Panc1 (cell line): Measurements from ENCODE around the gene MLN. TPM values are rescaled to one million over a fixed set of nuclear protein-coding genes. Genes with fewer than 3 reads are reported as not detected.

Experiments used
- ATAC-seq: fragments of 200-7000 bp; cut with Tn5 transposase; 2 replicates; pipeline ENCODE4 v1.9.1; 2020; ENCODE audit warnings: mild to moderate bottlenecking, moderate library complexity
- BruUV-seq: library from RNA; stranded (reverse); fragments of 400-500 nt; replicated peaks from 2 replicates; lab custom pipeline; 2021; lab: Mats Ljungman, UMichigan
- CTCF ChIA-PET: fragments of 300-600 bp; sonication (Branson Sonifier 250); formaldehyde crosslinking; loops from one replicate; lab custom pipeline; 2022; ENCODE audit warnings: antibody characterized with exemption; lab: Charles Lee
- POLR2A ChIA-PET: fragments of 300-600 bp; sonication (Branson Sonifier 250); formaldehyde crosslinking; loops from one replicate; lab custom pipeline; 2022; ENCODE audit warnings: antibody characterized with exemption; lab: Charles Lee
- DNase-seq: peaks from one replicate; pipeline ENCODE4 v3.0.0-alpha.2; 2010; ENCODE audit warnings: low read depth, low spot score
- H3K27ac ChIP-seq: 2 replicates; pipeline ENCODE4 v1.5.1; 2011; ENCODE audit warnings: mild to moderate bottlenecking, low read length, inconsistent platforms
- H3K27me3 ChIP-seq: fragments of 200-500 bp; sonication (Bioruptor generic); 2 replicates; pipeline ENCODE4 v1.6.0; 2014; ENCODE audit warnings: low read length, inconsistent platforms; ENCODE audit not compliant: control insufficient read depth, insufficient read depth
- H3K36me3 ChIP-seq: fragments of 200-500 bp; sonication (Bioruptor generic); 2 replicates; pipeline ENCODE4 v1.5.1; 2014; ENCODE audit warnings: inconsistent platforms, mild to moderate bottlenecking, low read length, moderate library complexity; ENCODE audit not compliant: control insufficient read depth, insufficient read depth
- H3K4me1 ChIP-seq: 2 replicates; pipeline ENCODE4 v1.5.1; 2011; ENCODE audit warnings: inconsistent platforms, mild to moderate bottlenecking, low read length, moderate library complexity; ENCODE audit not compliant: control insufficient read depth, insufficient read depth
- H3K4me3 ChIP-seq, 2 experiments: 2 replicates each; pipeline ENCODE4 v1.5.1; 2011 to 2012; ENCODE audit warnings: low read depth in 2 of 2, low read length in 2 of 2, mild to moderate bottlenecking in 2 of 2, inconsistent platforms in 1 of 2, moderate library complexity in 1 of 2
- H3K9me3 ChIP-seq: fragments of 200-500 bp; sonication (Bioruptor generic); 2 replicates; pipeline ENCODE4 v1.5.1; 2014; ENCODE audit warnings: low read depth, mild to moderate bottlenecking, inconsistent platforms, low read length, moderate library complexity; ENCODE audit not compliant: control insufficient read depth, insufficient read depth
- POLR2AphosphoS5 ChIP-seq: IDR thresholded peaks from 2 replicates; pipeline ENCODE4 v1.6.1; 2012; ENCODE audit warnings: mild to moderate bottlenecking, low read depth, low read length, moderate library complexity
- SIN3A ChIP-seq: IDR thresholded peaks from 2 replicates; pipeline ENCODE4 v1.6.1; 2012; ENCODE audit warnings: low read depth, mild to moderate bottlenecking, low read length, moderate library complexity, borderline replicate concordance; ENCODE audit not compliant: insufficient read depth
- TCF7L2 ChIP-seq: IDR thresholded peaks from 2 replicates; pipeline ENCODE4 v1.6.1; 2011; ENCODE audit warnings: mild to moderate bottlenecking, low read depth, low read length, inconsistent platforms
- in situ Hi-C: cut with HindIII; loops from 2 replicates; pipeline ENCODE4 v1.10.0; 2016; ENCODE audit warnings: low sequenced_read_pairs, low pct_unique_long_range_greater_than_20kb
- intact Hi-C: fragments of 100-400 bp; cut with micrococcal nuclease; formaldehyde crosslinking; loops from one replicate; pipeline ENCODE4 v1.10.0; 2022; ENCODE audit not compliant: unreplicated experiment
- total RNA-seq: library from RNA; stranded (reverse); gene quantifications from one replicate; pipeline ENCODE4 v1.2.1, GENCODE V29; 2021; ENCODE audit not compliant: unreplicated experiment
- TF ChIP-seq, protein P1 (sequence below): fragments of 450-650 bp; IDR thresholded peaks from 2 replicates; pipeline ENCODE4 v1.5.1; 2017; ENCODE audit warnings: mild to moderate bottlenecking
- TF ChIP-seq, protein P2 (sequence below), 2 experiments: IDR thresholded peaks; 2 replicates each; pipeline ENCODE4 v1.6.1; 2011 to 2012; ENCODE audit warnings: low read depth in 2 of 2, control low read depth in 1 of 2, low read length in 1 of 2, mild to moderate bottlenecking in 1 of 2, moderate library complexity in 1 of 2; ENCODE audit not compliant: insufficient read depth in 1 of 2

MLN gene
- total RNA-seq, 1 experiment from 2014 or later, result not detected

DNA sequence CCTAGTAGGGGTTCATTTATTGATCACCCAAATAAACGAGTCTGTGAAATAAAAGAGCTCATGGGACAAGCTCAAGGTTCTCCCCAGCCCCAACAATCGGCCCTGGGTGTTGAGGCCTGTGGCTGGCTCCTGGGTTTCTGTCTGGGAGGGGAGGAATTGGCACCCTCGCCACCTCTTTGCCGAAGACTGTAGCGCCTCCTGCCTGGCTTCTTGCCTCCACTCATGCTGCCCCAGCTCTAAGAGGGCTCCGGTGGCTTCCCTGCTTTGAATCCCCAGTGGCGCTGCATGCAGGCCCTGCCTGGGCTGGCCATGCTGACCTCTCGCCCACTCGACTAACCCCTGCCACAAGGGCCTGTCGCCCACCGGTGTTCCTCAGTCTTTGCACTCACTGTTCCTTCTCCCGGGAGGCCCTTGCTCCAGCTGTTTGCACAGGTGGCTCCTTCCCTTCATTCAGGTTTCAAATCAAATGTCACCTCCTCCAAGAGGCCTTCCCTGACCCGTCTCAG, 5.4 kb downstream of the MLN start:
- TF ChIP-seq TCF7L2, result no peak
- TF ChIP-seq, protein P1, sequence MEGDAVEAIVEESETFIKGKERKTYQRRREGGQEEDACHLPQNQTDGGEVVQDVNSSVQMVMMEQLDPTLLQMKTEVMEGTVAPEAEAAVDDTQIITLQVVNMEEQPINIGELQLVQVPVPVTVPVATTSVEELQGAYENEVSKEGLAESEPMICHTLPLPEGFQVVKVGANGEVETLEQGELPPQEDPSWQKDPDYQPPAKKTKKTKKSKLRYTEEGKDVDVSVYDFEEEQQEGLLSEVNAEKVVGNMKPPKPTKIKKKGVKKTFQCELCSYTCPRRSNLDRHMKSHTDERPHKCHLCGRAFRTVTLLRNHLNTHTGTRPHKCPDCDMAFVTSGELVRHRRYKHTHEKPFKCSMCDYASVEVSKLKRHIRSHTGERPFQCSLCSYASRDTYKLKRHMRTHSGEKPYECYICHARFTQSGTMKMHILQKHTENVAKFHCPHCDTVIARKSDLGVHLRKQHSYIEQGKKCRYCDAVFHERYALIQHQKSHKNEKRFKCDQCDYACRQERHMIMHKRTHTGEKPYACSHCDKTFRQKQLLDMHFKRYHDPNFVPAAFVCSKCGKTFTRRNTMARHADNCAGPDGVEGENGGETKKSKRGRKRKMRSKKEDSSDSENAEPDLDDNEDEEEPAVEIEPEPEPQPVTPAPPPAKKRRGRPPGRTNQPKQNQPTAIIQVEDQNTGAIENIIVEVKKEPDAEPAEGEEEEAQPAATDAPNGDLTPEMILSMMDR, result no peak
- TF ChIP-seq SIN3A, result no peak
- TF ChIP-seq POLR2AphosphoS5, result no peak
- TF ChIP-seq, protein P2, sequence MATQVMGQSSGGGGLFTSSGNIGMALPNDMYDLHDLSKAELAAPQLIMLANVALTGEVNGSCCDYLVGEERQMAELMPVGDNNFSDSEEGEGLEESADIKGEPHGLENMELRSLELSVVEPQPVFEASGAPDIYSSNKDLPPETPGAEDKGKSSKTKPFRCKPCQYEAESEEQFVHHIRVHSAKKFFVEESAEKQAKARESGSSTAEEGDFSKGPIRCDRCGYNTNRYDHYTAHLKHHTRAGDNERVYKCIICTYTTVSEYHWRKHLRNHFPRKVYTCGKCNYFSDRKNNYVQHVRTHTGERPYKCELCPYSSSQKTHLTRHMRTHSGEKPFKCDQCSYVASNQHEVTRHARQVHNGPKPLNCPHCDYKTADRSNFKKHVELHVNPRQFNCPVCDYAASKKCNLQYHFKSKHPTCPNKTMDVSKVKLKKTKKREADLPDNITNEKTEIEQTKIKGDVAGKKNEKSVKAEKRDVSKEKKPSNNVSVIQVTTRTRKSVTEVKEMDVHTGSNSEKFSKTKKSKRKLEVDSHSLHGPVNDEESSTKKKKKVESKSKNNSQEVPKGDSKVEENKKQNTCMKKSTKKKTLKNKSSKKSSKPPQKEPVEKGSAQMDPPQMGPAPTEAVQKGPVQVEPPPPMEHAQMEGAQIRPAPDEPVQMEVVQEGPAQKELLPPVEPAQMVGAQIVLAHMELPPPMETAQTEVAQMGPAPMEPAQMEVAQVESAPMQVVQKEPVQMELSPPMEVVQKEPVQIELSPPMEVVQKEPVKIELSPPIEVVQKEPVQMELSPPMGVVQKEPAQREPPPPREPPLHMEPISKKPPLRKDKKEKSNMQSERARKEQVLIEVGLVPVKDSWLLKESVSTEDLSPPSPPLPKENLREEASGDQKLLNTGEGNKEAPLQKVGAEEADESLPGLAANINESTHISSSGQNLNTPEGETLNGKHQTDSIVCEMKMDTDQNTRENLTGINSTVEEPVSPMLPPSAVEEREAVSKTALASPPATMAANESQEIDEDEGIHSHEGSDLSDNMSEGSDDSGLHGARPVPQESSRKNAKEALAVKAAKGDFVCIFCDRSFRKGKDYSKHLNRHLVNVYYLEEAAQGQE (IDR thresholded peaks at IDR 0.05; ENCODE audit: insufficient read depth in 1 of 2, low read depth in 2 of 2, low read length in 1 of 2), result no peak
- ChIA-PET CTCF (no interaction called here), POLR2A (no interaction called here)
- Histone ChIP-seq H3K27ac (no peak overlapping the region), H3K36me3 (no peaks in the 10 kb centered on the region), H3K9me3 (no peaks in the 10 kb centered on the region), H3K4me3 (no peak overlapping the region), H3K27me3 (no peaks in the 10 kb centered on the region), H3K4me1 (peaks cover 16% of the 10 kb centered on the region)
- ATAC-seq (no peak), DNase-seq (no peak)
- intact Hi-C loops, result no loop called here
- BruUV-seq, result no TSS peak
- in situ Hi-C loops, result no loop called here

DNA sequence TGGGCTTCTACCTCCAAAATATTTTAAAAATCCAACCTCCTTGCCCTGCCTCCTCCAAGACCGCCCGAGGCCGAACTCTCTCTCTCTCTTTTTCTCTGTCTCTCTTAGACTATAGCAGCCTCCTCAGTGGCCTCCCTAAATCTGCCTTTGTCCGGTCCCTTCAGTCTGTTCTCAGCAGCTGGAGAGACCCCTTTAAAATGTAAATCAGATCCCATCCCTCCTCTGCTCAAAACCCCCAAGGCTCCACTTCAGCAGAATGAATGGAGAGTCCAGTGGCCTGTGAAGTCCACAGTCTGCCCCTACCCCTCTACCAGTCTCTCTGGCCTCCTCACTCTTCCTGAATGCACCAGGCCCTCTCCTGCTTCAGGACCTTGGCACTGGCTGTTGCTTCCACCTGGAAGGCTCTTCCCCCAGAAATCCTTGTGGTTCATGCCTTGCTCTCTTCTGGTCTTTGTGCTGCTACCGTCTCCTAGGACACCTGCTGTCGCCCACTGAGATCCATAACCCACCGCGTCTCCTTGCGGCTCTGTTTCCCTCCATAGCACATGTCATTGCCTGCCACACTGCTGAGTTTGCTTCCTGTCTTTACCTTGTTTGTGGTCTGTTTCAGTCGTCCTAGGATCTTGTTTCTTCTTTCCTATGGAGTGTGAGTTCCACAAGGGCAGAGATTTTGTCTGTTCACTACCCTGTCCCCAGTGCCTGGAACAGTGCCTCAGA, 6.0 kb downstream of the MLN start:
- ATAC-seq (no peak), DNase-seq (no peak)
- in situ Hi-C loops (no loop called here), intact Hi-C loops (no loop called here)
- ChIA-PET POLR2A (no interaction called here), CTCF (no interaction called here)
- TF ChIP-seq SIN3A, result no peak
- no peak for TF ChIP-seq TCF7L2
- TF ChIP-seq, protein P2 (IDR thresholded peaks at IDR 0.05; ENCODE audit: insufficient read depth in 1 of 2, low read depth in 2 of 2, low read length in 1 of 2), result no peak
- TF ChIP-seq, protein P1, result no peak
- TF ChIP-seq POLR2AphosphoS5, result no peak
- BruUV-seq, result no TSS peak
- peaks cover 16% of the 10 kb centered on the region for H3K4me1 ChIP-seq
- H3K4me3 ChIP-seq, result no peak overlapping the region
- H3K27me3 ChIP-seq, result no peaks in the 10 kb centered on the region
- H3K9me3 ChIP-seq, result no peaks in the 10 kb centered on the region
- no peaks in the 10 kb centered on the region for H3K36me3 ChIP-seq
- H3K27ac ChIP-seq, result no peak overlapping the region; the same call in 1 of the 2 replicates
